Hepatocyte (in vitro differentiated cells): ENCODE data around the gene HTT. TPM values are rescaled to one million over a fixed set of nuclear protein-coding genes. Genes with fewer than 3 reads are reported as not detected.

Source experiments
- DNase-seq: peaks from one replicate; pipeline ENCODE4 v3.0.0-alpha.2; 2016; ENCODE audit warnings: low spot score
- H2AFZ ChIP-seq: fragments of 200-600 bp; sonication (generic); 2 replicates; pipeline ENCODE4 v1.6.0; 2016; ENCODE audit warnings: antibody characterized with exemption, mild to moderate bottlenecking
- H3K27ac ChIP-seq: fragments of 200-600 bp; sonication (generic); 2 replicates; pipeline ENCODE4 v1.5.1; 2016; ENCODE audit warnings: mild to moderate bottlenecking
- H3K27me3 ChIP-seq: fragments of 200-600 bp; sonication (generic); 2 replicates; pipeline ENCODE4 v1.6.1; 2016
- H3K36me3 ChIP-seq: fragments of 200-600 bp; sonication (generic); replicated peaks from 2 replicates; pipeline ENCODE4 v1.5.1; 2016; ENCODE audit warnings: low read depth; ENCODE audit not compliant: insufficient read depth
- H3K4me1 ChIP-seq: fragments of 200-600 bp; sonication (generic); 2 replicates; pipeline ENCODE4 v1.5.1; 2016; ENCODE audit warnings: mild to moderate bottlenecking, moderate library complexity; ENCODE audit not compliant: insufficient read depth
- H3K4me2 ChIP-seq: fragments of 200-600 bp; sonication (generic); 2 replicates; pipeline ENCODE4 v1.6.0; 2016
- H3K4me3 ChIP-seq: fragments of 200-600 bp; sonication (generic); 2 replicates; pipeline ENCODE4 v1.5.1; 2016; ENCODE audit warnings: mild to moderate bottlenecking
- H3K79me2 ChIP-seq: fragments of 200-600 bp; sonication (generic); 2 replicates; pipeline ENCODE4 v1.6.0; 2017; ENCODE audit warnings: mild to moderate bottlenecking
- H3K9me2 ChIP-seq: fragments of 200-600 bp; sonication (generic); replicated peaks from 2 replicates; pipeline ENCODE4 v1.6.0; 2017; ENCODE audit warnings: mild to moderate bottlenecking; ENCODE audit not compliant: insufficient read depth
- H3K9me3 ChIP-seq: fragments of 200-600 bp; sonication (generic); 2 replicates; pipeline ENCODE4 v1.5.1; 2016; ENCODE audit warnings: low read depth, mild to moderate bottlenecking
- H4K20me1 ChIP-seq: fragments of 200-600 bp; sonication (generic); 2 replicates; pipeline ENCODE4 v1.6.0; 2016; ENCODE audit warnings: mild to moderate bottlenecking; ENCODE audit not compliant: insufficient read depth, poor library complexity, severe bottlenecking
- EZH2 ChIP-seq: fragments of 200-600 bp; sonication (generic); IDR thresholded peaks from 2 replicates; pipeline ENCODE4 v1.6.1; 2016; ENCODE audit warnings: antibody characterized with exemption, mild to moderate bottlenecking, borderline replicate concordance
- EZH2phosphoT487 ChIP-seq: fragments of 200-600 bp; sonication (generic); IDR thresholded peaks from one replicate; pipeline ENCODE4 v1.6.1; 2018; ENCODE audit warnings: antibody characterized with exemption, mild to moderate bottlenecking, low read depth, moderate library complexity; ENCODE audit not compliant: unreplicated experiment, severe bottlenecking
- WGBS: methylation state at CpG from one replicate; pipeline ENCODE4 v1.1.6; 2016; ENCODE audit warnings: low lambda C conversion rate; ENCODE audit errors: missing lambda C conversion rate; 5-methylcytosine and 5-hydroxymethylcytosine counted together
- polyA plus RNA-seq: library from polyadenylated mRNA; unstranded; fragments of >200 nt; fragmentation: Nextera tagmentation; extraction: Ambion mirVana; gene quantifications from 2 replicates; pipeline ENCODE4 v1.2.1, GENCODE V29; 2016
- total RNA-seq: library from RNA; depleted of rRNA; stranded (reverse); fragments of >200 nt; gene quantifications from 2 replicates; pipeline ENCODE4 v1.2.3, GENCODE V29; 2014
- TF ChIP-seq, protein P1 (sequence below): fragments of 200-600 bp; sonication (generic); IDR thresholded peaks from 2 replicates; pipeline ENCODE4 v1.5.1; 2016; ENCODE audit warnings: antibody characterized with exemption, mild to moderate bottlenecking; ENCODE audit not compliant: poor library complexity

The HTT gene
- total and polyA plus RNA-seq, 2 experiments from 2014 or later = 12.4 to 33.9 TPM

- 91% methylated on average over 6 of the region's 6 CpGs for WGBS
- DNase-seq = no peak
- peaks cover 36% of the 10 kb centered on the region for H4K20me1 ChIP-seq
- no peak overlapping the region for H2AFZ ChIP-seq
- TF ChIP-seq, protein P1, sequence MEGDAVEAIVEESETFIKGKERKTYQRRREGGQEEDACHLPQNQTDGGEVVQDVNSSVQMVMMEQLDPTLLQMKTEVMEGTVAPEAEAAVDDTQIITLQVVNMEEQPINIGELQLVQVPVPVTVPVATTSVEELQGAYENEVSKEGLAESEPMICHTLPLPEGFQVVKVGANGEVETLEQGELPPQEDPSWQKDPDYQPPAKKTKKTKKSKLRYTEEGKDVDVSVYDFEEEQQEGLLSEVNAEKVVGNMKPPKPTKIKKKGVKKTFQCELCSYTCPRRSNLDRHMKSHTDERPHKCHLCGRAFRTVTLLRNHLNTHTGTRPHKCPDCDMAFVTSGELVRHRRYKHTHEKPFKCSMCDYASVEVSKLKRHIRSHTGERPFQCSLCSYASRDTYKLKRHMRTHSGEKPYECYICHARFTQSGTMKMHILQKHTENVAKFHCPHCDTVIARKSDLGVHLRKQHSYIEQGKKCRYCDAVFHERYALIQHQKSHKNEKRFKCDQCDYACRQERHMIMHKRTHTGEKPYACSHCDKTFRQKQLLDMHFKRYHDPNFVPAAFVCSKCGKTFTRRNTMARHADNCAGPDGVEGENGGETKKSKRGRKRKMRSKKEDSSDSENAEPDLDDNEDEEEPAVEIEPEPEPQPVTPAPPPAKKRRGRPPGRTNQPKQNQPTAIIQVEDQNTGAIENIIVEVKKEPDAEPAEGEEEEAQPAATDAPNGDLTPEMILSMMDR = no peak
- TF ChIP-seq EZH2phosphoT487 (no peak), EZH2 (no peak)
- no peaks in the 10 kb centered on the region for H3K9me3 ChIP-seq
- H3K27ac ChIP-seq = no peak overlapping the region
- H3K4me1 ChIP-seq = peaks cover 17% of the 10 kb centered on the region
- no peaks in the 10 kb centered on the region for H3K36me3 ChIP-seq
- no peaks in the 10 kb centered on the region for H3K27me3 ChIP-seq
- no peak overlapping the region for H3K4me3 ChIP-seq
- H3K9me2 ChIP-seq = no peaks in the 10 kb centered on the region
- peaks cover 86% of the 10 kb centered on the region for H3K79me2 ChIP-seq
- H3K4me2 ChIP-seq = no peak overlapping the region
Observed at GRCh38 chr4:3079694-3080123, 5.2 kb downstream of the HTT start.

DNA sequence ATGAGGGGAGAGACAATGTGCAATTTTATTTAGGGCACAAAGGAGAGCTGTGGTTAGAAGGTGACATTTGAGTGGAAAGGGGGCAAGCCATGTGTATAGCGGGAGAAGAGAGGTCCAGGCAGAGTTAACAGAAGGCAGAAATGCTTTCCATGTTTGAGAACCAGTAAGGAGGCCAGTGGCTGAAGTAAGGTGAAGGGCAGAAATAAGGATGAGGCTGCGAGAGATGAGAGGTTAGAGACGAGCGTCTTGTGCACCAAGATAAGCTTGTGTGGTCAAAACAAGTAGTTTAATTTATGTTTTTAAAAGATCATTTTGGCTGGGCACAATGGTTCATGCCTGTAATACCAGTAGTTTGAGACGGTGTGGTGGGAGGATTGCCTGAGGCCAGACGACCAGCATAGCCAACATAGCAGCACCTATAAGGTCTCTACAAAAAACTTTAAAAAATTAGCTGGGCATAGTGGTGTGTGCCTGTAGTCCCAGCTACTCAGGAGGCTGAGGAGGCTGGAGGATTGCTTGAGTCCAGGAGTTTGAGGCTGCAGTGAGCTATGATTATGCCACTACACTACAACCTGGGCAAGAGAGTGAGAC, 8.5 kb downstream of the HTT start:
- Histone ChIP-seq H3K27me3 (no peaks in the 10 kb centered on the region), H3K36me3 (no peaks in the 10 kb centered on the region), H3K79me2 (peaks cover 89% of the 10 kb centered on the region), H3K4me2 (no peak overlapping the region), H3K9me3 (no peaks in the 10 kb centered on the region), H3K9me2 (no peaks in the 10 kb centered on the region), H2AFZ (no peak overlapping the region), H3K4me3 (no peak overlapping the region), H3K27ac (no peak overlapping the region), H3K4me1 (no peaks in the 10 kb centered on the region), H4K20me1 (peaks cover 21% of the 10 kb centered on the region)
- WGBS = 74% methylated on average over 6 of the region's 6 CpGs
- TF ChIP-seq EZH2phosphoT487 (no peak), EZH2 (no peak)
- TF ChIP-seq, protein P1 = no peak
- no peak for DNase-seq

GRCh38 chr4:3083732-3084131, 9.3 kb downstream of the HTT start:
- TF ChIP-seq, protein P1 = no peak
- no peak for TF ChIP-seq EZH2
- TF ChIP-seq EZH2phosphoT487 = no peak
- no peak overlapping the region for H2AFZ ChIP-seq

More at GRCh38 chr4:3083732-3084131, 9.3 kb downstream of the HTT start:
- peaks cover 89% of the 10 kb centered on the region for H3K79me2 ChIP-seq
- H3K27me3 ChIP-seq = no peaks in the 10 kb centered on the region
- H4K20me1 ChIP-seq = peaks cover 21% of the 10 kb centered on the region
- H3K27ac ChIP-seq = no peak overlapping the region
- WGBS = 77% methylated on average over 1 of the region's 1 CpG
- no peak for DNase-seq
- H3K4me2 ChIP-seq = no peak overlapping the region
- H3K4me3 ChIP-seq = no peak overlapping the region
- H3K4me1 ChIP-seq = no peaks in the 10 kb centered on the region
- no peaks in the 10 kb centered on the region for H3K36me3 ChIP-seq
- H3K9me3 ChIP-seq = no peaks in the 10 kb centered on the region
- no peaks in the 10 kb centered on the region for H3K9me2 ChIP-seq
